PC-3 (cell line): Measurements from ENCODE around the gene CHMP4B. TPM values are rescaled to one million over a fixed set of nuclear protein-coding genes. Genes with fewer than 3 reads are reported as not detected.

Experiments used
- ATAC-seq: fragments of 200-7000 bp; cut with Tn5 transposase; 2 replicates; pipeline ENCODE4 v1.9.1; 2020; ENCODE audit warnings: mild to moderate bottlenecking, moderate library complexity
- BruUV-seq: library from RNA; stranded (reverse); fragments of 400-500 nt; replicated peaks from 2 replicates; lab custom pipeline; 2021; lab: Mats Ljungman, UMichigan
- CTCF ChIA-PET: fragments of 300-600 bp; sonication (Branson Sonifier 250); formaldehyde crosslinking; loops from one replicate; lab custom pipeline; 2022; ENCODE audit warnings: antibody characterized with exemption; lab: Charles Lee
- POLR2A ChIA-PET: fragments of 300-600 bp; sonication (Branson Sonifier 250); formaldehyde crosslinking; loops from one replicate; lab custom pipeline; 2022; ENCODE audit warnings: antibody characterized with exemption; ENCODE audit not compliant: unreplicated experiment; lab: Charles Lee
- DNase-seq: peaks from one replicate; pipeline ENCODE4 v3.0.0-alpha.2; 2015
- H2AFZ ChIP-seq: fragments of 300-600 bp; sonication (generic); 2 replicates; pipeline ENCODE4 v1.6.0; 2016; ENCODE audit warnings: antibody characterized with exemption, low read length
- H3F3A ChIP-seq: fragments of 300-600 bp; sonication (generic); one replicate; pipeline ENCODE4 v1.6.0; 2017; ENCODE audit warnings: antibody characterized with exemption, low read length, control low read depth, mild to moderate bottlenecking; ENCODE audit not compliant: unreplicated experiment
- H3K27ac ChIP-seq: fragments of 300-600 bp; sonication (generic); 2 replicates; pipeline ENCODE4 v1.5.1; 2016; ENCODE audit warnings: mild to moderate bottlenecking, low read length
- H3K27me3 ChIP-seq: fragments of 300-600 bp; sonication (generic); 2 replicates; pipeline ENCODE4 v1.6.1; 2016; ENCODE audit warnings: low read length, mixed read lengths
- H3K36me3 ChIP-seq: fragments of 300-600 bp; sonication (generic); 2 replicates; pipeline ENCODE4 v1.6.1; 2016; ENCODE audit warnings: low read depth, mixed run types, low read length, mixed read lengths
- H3K4me1 ChIP-seq: fragments of 300-600 bp; sonication (generic); 2 replicates; pipeline ENCODE4 v1.5.1; 2016; ENCODE audit warnings: low read length; ENCODE audit not compliant: insufficient read depth
- H3K4me2 ChIP-seq: fragments of 300-600 bp; sonication (generic); 2 replicates; pipeline ENCODE4 v1.6.0; 2016; ENCODE audit warnings: low read length
- H3K4me3 ChIP-seq: fragments of 300-600 bp; sonication (generic); 2 replicates; pipeline ENCODE4 v1.5.1; 2016; ENCODE audit warnings: mild to moderate bottlenecking, low read length, mixed read lengths
- H3K79me2 ChIP-seq: fragments of 300-600 bp; sonication (generic); 2 replicates; pipeline ENCODE4 v1.6.1; 2017; ENCODE audit warnings: low read length, mixed read lengths
- H3K9ac ChIP-seq: fragments of 300-600 bp; sonication (generic); 2 replicates; pipeline ENCODE4 v1.6.0; 2016; ENCODE audit warnings: mild to moderate bottlenecking, low read length
- H3K9me2 ChIP-seq: fragments of 300-600 bp; sonication (generic); replicated peaks from 2 replicates; pipeline ENCODE4 v1.6.1; 2016; ENCODE audit warnings: mixed run types, low read length, mixed read lengths
- H3K9me3 ChIP-seq: fragments of 300-600 bp; sonication (generic); 2 replicates; pipeline ENCODE4 v1.6.1; 2016; ENCODE audit warnings: low read length, mixed read lengths
- H4K20me1 ChIP-seq: fragments of 300-600 bp; sonication (generic); 2 replicates; pipeline ENCODE4 v1.6.1; 2016; ENCODE audit warnings: low read length, mixed read lengths
- EZH2 ChIP-seq: fragments of 300-600 bp; sonication (generic); IDR thresholded peaks from one replicate; pipeline ENCODE4 v1.6.1; 2017; ENCODE audit warnings: antibody characterized with exemption, mild to moderate bottlenecking, low read length; ENCODE audit not compliant: unreplicated experiment
- EZH2phosphoT487 ChIP-seq: fragments of 300-600 bp; sonication (generic); IDR thresholded peaks from 2 replicates; pipeline ENCODE4 v1.6.1; 2018; ENCODE audit warnings: mild to moderate bottlenecking, antibody characterized with exemption, low read length, borderline replicate concordance
- intact Hi-C: fragments of 100-400 bp; cut with micrococcal nuclease; formaldehyde crosslinking; loops from 2 replicates; pipeline ENCODE4 v1.9.0; 2023
- total RNA-seq: library from RNA; depleted of rRNA; stranded (reverse); fragments of >200 nt; gene quantifications from 2 replicates; pipeline ENCODE4 v1.2.3, GENCODE V29; 2014
- TF ChIP-seq, protein P1 (sequence below): fragments of 300-600 bp; sonication (generic); conservative IDR thresholded peaks from 2 replicates; pipeline ENCODE4 v1.5.1; 2017; ENCODE audit warnings: antibody characterized with exemption, low read depth, mild to moderate bottlenecking, low read length

The CHMP4B gene
- total RNA-seq, 1 experiment from 2014 or later, result 68.8 TPM

- Histone ChIP-seq H3K4me2 (no peak overlapping the region), H3K9me2 (no peaks in the 10 kb centered on the region), H3K79me2 (no peaks in the 10 kb centered on the region), H3K27ac (no peak overlapping the region), H3K9ac (no peak overlapping the region), H3K27me3 (no peaks in the 10 kb centered on the region), H3F3A (no peaks in the 10 kb centered on the region), H3K9me3 (no peaks in the 10 kb centered on the region), H3K4me3 (no peak overlapping the region), H2AFZ (no peak overlapping the region), H4K20me1 (no peaks in the 10 kb centered on the region), H3K36me3 (no peaks in the 10 kb centered on the region), H3K4me1 (no peaks in the 10 kb centered on the region)
- ATAC-seq (no peak), DNase-seq (no peak)
- BruUV-seq, result no TSS peak
- POLR2A ChIA-PET, result no interaction called here
- intact Hi-C loops, result no loop called here
- TF ChIP-seq, protein P1, sequence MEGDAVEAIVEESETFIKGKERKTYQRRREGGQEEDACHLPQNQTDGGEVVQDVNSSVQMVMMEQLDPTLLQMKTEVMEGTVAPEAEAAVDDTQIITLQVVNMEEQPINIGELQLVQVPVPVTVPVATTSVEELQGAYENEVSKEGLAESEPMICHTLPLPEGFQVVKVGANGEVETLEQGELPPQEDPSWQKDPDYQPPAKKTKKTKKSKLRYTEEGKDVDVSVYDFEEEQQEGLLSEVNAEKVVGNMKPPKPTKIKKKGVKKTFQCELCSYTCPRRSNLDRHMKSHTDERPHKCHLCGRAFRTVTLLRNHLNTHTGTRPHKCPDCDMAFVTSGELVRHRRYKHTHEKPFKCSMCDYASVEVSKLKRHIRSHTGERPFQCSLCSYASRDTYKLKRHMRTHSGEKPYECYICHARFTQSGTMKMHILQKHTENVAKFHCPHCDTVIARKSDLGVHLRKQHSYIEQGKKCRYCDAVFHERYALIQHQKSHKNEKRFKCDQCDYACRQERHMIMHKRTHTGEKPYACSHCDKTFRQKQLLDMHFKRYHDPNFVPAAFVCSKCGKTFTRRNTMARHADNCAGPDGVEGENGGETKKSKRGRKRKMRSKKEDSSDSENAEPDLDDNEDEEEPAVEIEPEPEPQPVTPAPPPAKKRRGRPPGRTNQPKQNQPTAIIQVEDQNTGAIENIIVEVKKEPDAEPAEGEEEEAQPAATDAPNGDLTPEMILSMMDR, result no peak
- no peak for TF ChIP-seq EZH2phosphoT487
- no peak for TF ChIP-seq EZH2
- CTCF ChIA-PET, result no interaction called here
These were observed 43.4 kb upstream of the CHMP4B start for GRCh38 chr20:33767777-33768138.

- Histone ChIP-seq H3K27me3 (no peaks in the 10 kb centered on the region), H3K79me2 (no peaks in the 10 kb centered on the region), H2AFZ (no peak overlapping the region), H4K20me1 (no peaks in the 10 kb centered on the region), H3K4me1 (no peaks in the 10 kb centered on the region), H3K4me3 (no peak overlapping the region), H3K9me2 (no peaks in the 10 kb centered on the region), H3K9ac (no peak overlapping the region), H3K9me3 (no peaks in the 10 kb centered on the region), H3F3A (no peaks in the 10 kb centered on the region), H3K4me2 (no peak overlapping the region), H3K36me3 (peaks cover 3% of the 10 kb centered on the region; the same call in 1 of the 2 replicates), H3K27ac (no peak overlapping the region)
- CTCF ChIA-PET, result no interaction called here
- TF ChIP-seq EZH2phosphoT487 (no peak), EZH2 (no peak)
- TF ChIP-seq, protein P1, result no peak
- POLR2A ChIA-PET, result no interaction called here
- no TSS peak for BruUV-seq
- ATAC-seq, result no peak
- no peak for DNase-seq
- intact Hi-C loops, result no loop called here
These were observed 42.1 kb upstream of the CHMP4B start for GRCh38 chr20:33769043-33769442.

- ChIA-PET CTCF (no interaction called here), POLR2A (no interaction called here)
- Histone ChIP-seq H3K79me2 (no peaks in the 10 kb centered on the region), H3K4me3 (no peak overlapping the region), H3K9me2 (no peaks in the 10 kb centered on the region), H3K9ac (no peak overlapping the region), H3F3A (no peaks in the 10 kb centered on the region), H3K36me3 (peaks cover 3% of the 10 kb centered on the region; the same call in 1 of the 2 replicates), H4K20me1 (no peaks in the 10 kb centered on the region), H3K27me3 (no peaks in the 10 kb centered on the region), H2AFZ (no peak overlapping the region), H3K4me1 (no peaks in the 10 kb centered on the region), H3K4me2 (no peak overlapping the region), H3K27ac (no peak overlapping the region), H3K9me3 (no peaks in the 10 kb centered on the region)
- no peak for ATAC-seq
- TF ChIP-seq EZH2phosphoT487 (no peak), EZH2 (no peak)
- TF ChIP-seq, protein P1, result no peak
- no TSS peak for BruUV-seq
- DNase-seq, result no peak
- intact Hi-C loops, result no loop called here
These were observed 41.1 kb upstream of the CHMP4B start for GRCh38 chr20:33770005-33770404.
